GM21529 (cell line): Measurements from ENCODE around the gene MALAT1.

ENCODE experiments used
- ATAC-seq: cut with Tn5 transposase; IDR thresholded peaks from one replicate; pipeline ENCODE4 v1.9.1; 2021; ENCODE audit not compliant: unreplicated experiment

The MALAT1 gene

GRCh38 chr11:65554842-65555430 lies 56.1 kb downstream of the MALAT1 start:
- ATAC-seq = no peak

- ATAC-seq = no peak
Observed at GRCh38 chr11:65555693-65556231, 56.9 kb downstream of the MALAT1 start.
